ENCODE results near the gene EXOC4.
A peak's percentile ranks its signal among the peaks of the same experiment; 100 is the strongest.

EXOC4 gene

DNA sequence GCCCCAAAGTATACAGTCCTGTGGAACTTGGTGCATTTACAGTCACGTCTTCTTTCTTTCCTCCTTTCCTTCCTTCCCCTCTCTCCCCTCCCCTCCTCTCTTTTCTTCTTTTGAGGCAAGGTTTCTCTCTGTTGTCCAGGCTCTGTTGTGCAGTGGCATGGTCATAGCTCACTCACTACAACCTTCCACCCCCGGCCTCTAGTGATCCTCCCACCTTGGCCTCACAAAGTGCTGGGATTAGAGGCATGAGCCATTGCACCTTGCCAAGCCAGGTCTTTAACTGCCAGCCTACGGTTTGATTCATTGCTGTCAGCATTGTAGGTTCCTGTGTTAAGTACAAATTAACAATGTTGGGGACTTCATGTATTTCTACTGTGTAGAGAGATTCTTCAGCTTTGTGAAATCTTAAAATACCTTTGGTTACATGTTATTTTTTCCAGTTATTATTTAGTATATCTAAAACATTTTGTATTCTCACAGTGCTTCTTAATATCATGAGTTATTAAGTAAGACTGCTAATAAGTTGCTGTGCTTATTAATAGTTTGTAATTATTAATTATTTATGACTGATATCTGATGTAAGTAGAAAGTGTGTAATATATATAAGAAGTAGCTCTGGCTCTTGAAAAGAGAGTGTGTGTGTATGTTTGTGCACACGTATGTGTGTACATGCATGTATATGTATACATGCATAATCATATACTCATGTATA lies 320.8 kb downstream of the EXOC4 start:
- no peak for DNase-seq (ENCODE audit: low spot score)

DNA sequence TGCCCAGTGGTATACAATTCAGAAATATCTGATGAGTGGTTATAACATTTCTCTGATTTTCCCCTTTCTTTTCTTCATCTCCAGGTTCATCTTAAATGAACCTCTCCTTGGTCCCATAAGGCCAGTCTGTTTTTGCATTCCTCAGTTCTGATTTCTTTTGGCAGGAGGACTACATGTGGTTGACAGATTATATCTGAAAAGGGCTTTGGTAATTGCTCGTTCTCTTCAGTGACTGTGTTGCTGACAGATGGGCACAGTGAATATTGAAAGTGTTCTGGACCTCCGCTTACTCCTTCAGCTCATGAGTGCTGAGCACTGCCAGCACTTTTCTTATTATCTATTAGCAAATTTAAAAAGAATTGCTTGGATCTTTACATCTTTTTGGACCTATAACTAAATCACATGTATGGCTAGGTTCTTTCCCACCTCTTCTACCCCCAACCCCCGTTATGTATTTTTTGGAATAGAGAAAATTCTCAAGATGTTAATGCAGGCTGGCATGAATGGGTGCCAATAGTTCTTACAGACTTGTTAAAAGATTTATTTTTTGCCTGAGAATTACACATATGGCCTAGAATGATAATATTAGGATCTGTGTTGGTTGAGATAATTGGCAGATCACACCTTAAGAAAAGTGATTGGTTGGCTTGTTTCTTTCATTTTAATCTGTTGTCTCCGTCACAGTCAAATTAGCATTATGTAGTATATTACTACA lies 323.0 kb downstream of the EXOC4 start:
- DNase-seq (ENCODE audit: low spot score) = peak; percentile 25

DNA sequence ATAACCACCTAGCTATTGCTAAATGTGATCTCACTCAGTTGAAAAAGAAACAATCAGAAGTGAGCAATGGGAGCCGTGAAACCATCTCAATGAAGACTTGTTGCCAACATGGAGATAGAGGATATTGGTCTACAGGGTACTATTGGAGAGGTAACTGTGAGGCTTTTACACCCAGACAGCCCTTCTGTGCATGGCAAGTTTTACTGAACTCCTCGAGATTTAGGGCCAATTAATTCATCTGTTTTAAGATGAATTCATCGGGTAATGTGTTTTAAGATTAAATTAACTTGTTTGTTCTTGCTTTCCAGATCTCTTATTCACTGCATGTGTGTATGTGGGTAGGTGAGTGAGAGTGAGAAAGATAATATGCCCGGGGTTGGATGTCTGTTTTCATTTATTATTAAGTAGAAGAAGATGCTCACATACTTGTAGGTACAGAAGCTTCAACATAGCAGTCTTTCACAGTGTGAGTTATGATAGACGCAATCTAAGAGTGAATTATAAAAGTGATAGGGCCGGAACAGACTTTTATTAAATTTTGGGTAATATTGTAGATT lies 323.8 kb downstream of the EXOC4 start:
- no peak for DNase-seq (ENCODE audit: low spot score)

DNA sequence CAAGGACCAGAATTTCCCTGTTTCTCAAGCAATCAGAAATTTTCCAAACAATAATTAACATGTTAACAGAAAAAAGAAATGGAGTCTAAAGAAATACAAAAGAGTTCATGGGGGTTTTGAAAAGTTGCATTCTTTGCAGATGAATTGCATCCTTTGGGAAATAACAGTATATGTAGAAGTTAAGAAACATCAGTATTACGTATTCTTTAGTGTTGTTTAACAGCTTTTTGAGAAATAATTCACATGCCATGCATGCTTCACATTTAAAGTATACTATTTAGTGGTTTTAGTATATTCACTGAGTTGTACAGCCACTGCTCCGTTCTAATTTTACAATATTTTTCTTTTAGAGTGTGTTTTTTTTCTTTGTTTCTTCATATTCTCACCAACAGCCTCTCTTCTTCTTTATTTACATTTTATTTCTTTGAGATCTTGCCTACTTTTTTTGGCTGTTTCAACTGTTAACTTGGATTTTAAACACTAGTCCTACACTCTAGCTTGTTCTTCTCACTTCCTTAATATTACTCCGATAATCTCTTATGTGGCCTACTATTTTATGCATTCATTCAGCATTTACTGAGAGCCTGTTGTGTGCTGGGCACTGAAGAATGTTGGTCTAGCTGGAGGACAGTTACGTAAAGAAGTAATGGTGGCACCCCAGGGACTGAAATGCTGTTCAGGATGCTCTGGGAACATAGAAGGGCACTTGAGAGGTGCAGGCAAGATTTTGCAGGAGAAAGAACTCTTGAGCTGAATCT lies 330.1 kb downstream of the EXOC4 start:
- no peak for DNase-seq (ENCODE audit: low spot score)

DNA sequence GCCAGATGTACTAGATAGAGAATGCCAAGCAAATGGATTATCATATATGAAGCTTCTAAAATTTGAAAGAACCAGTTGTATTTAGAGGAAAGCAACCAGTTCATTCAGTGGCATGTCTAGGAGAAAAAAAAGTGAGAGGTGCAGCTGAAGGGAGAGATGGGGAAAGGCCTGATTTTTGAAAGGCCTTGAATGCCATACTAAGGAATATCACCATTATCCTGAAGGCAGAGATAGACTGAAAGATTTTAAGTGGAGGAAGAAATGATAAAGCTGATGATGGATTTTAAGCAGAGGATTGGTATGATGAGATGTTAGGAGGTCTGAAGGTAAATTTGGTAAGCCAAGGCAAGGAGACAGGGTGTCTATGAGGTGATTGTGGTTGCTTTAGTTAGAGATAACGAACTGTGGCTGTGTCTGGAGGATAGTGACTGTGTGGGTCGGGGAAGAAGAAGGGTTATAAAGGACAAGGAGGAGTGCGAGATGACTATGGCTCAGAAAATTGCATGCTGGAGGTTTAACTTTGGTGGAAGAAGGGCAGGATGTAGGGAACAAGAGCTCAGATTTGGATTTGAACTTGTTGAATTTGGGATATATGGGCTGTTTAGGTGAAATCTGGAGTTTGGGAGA lies 330.8 kb downstream of the EXOC4 start:
- no peak for DNase-seq (ENCODE audit: low spot score)

DNA sequence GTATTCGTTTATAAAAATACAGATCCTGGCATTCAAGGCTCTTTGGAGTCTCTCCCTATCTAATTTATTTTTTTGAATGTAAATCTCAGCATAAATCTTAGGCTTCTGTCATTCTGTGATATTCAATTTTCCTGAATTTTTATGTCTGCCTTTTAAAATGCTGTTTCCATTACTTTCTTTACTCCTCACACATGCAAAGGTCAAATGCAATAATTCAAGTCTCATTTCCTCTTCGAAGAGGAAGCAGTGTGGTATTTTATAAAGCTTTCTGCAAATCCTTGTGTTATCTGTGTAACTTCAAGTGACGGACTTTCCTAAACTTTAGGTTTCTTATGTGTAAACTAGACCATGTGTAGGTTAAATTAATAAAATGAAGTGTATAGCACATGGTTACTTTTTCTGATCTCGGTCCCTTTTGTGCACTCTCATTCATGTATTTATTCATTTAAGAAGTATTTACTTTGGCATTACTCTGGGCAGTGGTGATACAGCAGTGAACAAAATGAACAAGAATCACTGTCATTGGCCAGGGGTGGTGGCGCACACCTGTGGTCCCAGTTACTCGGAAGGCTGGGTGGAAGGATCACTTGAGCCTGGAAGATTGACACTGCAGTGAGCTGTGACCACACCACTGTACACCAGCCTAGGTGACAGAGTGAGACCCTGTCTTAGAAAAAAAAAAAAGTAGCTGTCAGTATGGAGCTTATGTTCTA lies 332.2 kb downstream of the EXOC4 start:
- DNase-seq (ENCODE audit: low spot score) = no peak

DNA sequence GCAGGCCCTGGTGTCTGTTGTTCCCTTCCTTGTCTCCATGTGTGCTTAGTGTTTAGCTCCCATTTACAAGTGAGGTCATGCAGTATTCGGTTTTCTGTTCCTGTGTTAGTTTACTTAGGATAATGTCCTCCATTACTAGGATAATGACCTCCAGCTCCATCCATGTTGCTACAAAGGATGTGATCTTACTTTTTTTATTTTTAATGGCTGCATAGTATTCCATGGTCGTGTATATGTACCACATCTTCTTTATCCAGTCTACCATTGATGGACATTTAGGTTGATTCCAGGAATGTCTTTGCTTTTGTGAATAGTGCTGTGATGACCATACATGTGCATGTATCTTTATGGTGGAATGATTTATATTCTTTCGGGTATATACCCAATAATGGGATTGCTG lies 333.4 kb downstream of the EXOC4 start:
- DNase-seq (ENCODE audit: low spot score) = no peak

DNA sequence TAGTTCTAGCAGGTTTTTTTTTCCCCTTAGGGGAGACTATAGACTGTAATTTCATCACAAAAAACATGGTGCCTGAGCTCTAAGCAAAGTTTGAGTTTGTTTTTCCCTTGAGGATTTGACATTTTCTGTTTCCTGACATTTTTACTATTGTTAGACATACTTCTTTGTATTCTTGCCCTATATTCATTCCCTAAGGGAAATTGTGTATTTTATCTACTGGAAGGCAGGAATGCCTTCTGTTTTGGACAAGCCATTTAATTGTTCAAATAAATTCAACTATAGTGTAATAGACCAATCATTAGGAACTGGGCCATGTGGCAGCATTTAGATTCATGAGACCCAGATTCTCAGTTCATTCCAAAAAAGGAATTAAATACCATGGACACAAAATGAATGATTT lies 335.0 kb downstream of the EXOC4 start:
- DNase-seq (ENCODE audit: low spot score) = no peak

DNA sequence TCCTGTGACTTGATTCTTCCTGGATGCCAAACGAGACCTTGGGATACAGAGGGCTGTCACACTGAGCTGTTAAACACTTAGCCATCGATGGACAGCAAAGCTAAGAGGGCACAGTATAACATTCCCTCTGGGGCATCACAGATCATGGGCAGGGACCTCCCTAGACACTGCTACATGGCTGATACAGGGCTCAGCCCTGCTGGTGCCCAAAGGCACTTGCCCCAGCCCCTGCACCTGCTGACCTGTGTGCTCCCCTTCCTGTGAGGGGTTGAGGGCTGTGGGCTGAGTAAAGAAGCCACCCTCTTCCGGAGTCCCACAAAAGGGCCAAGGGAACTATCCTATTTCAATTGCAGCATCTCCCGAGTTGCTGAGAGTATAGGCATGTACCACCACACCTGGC lies 337.9 kb downstream of the EXOC4 start:
- no peak for DNase-seq (ENCODE audit: low spot score)

DNA sequence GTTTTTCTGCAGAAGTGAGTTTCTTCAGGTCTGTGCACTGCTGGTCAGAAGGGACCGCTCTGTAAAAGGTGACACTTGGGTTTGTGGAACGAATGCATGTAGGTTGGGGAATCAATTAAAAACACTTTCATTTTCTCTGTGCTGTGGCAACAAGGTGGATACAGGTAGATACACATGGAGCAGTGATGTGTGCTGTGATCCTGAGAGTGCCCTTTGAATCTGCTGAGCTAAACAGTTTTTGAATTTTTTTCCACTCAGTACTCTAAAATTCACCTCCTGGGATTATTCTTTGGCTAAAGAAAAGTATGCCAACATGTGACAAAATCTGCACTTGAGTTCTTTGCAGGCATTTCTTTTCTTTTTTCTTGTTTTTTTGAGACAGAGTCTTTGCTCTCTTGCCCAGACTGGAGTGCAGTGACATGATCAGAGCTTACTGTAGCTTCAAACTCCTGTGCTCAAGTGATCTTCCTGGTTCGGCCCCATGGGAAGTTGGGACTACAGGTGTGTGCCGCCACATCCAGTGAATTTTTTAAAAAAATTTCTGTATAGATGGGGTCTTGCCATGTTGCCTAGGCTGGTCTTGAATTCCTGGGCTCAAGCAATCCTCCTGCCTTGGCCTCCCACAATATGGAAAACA lies 338.9 kb downstream of the EXOC4 start:
- no peak for DNase-seq (ENCODE audit: low spot score)

DNA sequence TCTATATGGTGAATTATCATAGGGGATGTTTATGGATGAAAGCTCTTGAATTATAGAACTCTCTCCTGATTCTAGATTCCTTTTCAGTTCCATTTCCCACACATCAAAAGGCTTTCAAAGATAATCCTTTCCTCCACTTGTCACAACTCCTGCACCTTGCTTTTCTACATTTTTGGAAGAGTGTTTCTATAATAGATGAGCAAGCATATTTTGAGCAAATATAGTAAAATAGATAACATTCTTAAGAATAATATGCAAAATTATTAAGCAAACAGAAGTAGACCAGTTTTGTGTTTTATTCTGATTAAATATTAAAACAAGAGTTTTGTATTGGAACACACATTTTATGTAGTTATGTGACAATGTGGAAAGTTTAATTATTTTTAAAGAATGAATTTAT lies 340.7 kb downstream of the EXOC4 start:
- DNase-seq (ENCODE audit: low spot score) = no peak

DNA sequence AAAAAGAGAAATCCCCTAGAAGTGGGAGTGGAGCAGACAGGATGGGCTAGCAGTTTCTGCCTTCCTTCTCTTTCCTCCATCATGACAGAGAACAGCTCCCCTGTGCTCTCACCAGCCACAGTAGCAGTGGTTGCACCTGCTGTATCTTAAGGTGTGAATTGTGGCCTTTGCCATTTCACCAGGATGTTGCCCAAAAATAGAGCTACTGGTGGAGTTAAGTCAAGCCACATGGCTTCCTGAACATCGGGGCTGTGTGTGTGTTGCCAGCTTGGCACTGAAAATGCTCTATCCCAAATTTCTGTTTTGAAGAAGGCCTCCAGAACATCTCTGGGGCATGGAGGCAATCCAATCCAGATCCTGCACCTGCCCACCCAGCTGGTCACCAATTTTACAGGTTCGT lies 348.7 kb downstream of the EXOC4 start:
- no peak for DNase-seq (ENCODE audit: low spot score)

DNA sequence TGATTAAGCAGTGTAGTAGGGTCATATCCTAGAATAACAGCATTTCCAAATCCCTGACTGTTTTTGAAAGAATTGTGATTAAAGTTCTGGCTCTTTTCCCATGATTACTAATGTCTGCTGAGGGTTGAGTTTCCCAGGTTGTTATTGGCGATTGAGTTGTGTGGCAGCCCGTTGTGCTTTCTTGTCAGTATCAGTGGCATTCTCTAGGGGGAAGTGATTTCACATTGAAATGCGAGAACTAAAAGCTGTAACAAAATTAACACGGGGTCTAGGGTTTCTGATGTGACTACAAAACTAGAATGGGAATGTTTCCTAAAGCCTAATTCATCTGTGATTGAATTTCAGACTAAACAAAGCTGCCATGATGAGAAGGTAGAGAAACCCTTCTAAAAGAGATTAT lies 349.4 kb downstream of the EXOC4 start:
- peak; percentile 16 for DNase-seq (ENCODE audit: low spot score)

DNA sequence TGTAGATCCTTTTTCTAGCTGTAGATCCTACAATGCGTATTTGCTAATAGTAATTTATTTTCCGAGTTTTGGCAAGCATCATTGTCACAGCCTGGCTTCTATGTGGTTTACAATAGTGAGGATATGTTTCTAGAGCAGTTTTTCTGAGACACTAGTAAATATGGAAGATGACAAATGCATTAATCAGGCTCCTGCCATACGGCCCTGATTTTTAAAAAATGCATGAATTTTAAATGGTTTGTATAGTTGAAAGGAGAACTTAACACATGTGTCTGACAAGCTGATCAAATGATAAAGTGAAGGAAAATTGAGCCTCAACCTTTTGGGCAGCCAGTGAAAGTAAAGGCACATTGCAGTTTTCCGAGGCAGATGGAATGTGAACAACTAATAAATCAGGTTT lies 354.1 kb downstream of the EXOC4 start:
- peak; percentile 5 for DNase-seq (ENCODE audit: low spot score)

DNA sequence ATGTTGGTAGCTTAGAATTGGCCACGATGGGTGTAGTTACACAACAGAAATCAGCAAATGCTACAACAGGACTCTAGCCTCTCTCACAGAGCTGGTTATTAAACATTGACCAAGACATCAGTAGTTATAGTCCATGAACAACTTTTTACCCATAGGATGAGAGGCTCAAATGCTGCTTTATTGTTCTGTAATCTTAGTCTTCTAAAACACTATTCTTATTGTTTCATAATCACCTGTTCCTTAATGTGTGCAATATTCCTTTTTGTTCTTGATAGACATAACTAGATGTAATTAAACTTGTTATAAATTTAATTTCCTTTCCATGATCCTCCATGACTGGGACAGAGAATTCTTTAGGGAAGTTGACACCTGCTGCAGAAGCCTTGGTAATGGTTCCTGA lies 356.9 kb downstream of the EXOC4 start:
- no peak for DNase-seq (ENCODE audit: low spot score)

DNA sequence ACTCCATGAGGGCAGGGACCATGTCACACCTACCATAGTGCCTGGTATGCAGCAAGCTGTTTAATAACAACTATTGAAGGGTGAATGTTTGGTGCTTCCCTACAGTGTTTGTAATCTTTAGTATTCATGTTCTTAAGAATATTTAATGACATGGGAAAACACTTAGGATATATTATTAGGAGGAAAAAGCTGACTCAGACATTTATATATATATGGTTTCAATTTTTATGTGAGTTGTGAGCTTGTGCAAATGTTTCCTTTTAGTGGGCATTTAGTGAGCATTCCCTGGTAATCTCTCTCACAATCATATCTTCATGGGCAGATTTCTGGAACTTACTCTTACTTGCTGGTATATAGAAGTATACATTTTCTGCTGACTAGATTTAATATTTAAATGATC lies 359.1 kb downstream of the EXOC4 start:
- DNase-seq (ENCODE audit: low spot score) = no peak

DNA sequence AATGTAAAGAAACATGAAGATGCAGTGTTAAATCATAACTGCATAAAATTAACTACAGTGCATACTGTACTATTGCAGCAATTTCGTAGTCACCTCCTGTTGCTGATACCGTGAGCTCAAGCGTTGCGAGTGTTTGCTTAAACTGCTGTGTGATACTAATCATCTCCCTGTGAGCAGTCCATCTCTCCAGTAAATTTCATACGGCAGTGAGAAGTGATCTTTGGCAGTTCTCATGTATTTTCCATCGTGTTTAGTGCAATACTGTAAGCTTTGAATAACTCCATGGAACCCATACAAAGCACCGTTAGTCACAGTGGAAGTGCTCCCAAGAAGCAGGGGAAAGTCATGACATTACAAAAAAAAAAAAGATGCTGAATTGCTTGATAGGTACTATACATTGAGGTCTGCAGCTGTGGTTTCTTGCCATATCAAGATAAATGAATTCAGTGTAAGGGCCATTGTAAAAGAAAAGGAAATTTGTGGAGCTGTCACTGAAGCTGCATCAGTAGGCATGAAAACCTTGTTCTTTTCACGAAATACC lies 360.4 kb downstream of the EXOC4 start:
- no peak for DNase-seq (ENCODE audit: low spot score)

DNA sequence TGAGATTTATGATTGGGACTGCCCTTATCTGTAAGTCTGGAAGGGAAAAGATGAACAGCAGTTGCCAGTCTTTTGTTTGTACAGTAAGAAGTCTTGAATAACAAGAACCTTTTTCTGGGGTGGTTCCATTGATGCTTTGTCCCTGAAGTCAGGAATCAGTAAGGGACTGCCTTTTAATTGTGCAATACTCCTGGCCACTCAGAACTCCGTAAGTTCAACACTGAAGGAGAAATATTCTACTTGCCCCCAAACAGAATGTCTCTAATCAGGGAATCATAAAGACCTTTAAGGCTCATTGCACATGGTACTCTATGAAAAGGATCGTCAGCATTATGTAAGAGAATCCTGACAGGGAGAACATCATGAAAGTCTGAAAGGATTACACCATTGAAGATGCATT lies 361.4 kb downstream of the EXOC4 start:
- no peak for DNase-seq (ENCODE audit: low spot score)

DNA sequence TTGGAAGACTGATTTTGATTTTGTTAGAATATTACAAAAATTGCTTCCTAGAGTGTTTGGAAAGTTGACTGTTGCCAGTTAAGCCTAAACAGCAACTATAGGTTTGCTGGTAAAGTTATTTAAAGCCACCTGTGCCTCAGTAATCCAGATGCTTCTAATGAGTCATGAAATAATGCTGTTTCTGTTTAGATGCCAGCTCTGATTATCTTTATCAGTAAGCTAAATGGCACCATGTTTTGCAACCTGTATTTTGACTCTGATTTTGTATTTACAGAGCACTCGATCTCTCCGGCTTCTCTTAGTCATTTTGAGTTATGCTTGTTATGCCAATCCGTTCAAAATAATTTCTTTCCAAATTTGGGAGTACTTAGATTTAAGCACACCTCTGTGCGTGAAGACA lies 366.1 kb downstream of the EXOC4 start:
- DNase-seq (ENCODE audit: low spot score) = no peak

DNA sequence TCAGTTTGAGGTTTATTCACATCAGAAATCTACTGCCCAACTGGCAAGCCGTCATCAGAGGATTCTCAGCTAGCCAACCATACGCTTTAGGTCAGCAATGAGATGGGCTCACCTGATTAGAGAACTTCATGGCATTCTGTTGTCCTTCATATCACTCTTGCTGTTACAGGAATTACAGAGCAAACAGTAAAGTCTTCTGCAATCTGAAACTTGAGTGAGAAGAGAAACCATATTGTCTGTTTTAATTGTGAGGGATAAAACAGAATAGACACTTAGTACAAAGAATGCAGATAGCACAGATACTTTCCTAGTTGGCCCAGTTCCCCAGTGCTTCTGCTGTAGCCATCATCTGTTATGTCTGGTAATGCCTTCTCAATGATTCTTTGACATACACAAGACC lies 366.6 kb downstream of the EXOC4 start:
- no peak for DNase-seq (ENCODE audit: low spot score)

DNA sequence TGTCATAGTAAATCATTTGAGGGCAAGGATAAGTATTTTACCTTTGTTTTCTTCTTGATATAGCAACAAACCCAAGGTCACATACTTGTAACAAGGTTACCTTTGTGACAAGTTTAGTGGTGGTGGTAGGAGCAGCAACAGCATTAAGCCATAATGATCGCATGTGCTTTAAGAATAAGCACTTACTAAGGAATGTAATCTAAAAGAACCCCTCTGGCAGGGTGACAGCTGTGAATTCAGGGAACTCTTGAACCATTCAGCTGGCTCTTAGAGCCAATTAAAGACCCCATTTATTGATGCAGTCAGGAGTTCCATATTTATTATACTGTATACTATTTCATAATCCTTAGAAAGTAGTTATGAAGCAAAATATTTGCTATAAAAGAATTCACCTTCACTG lies 370.8 kb downstream of the EXOC4 start:
- DNase-seq (ENCODE audit: low spot score) = no peak

Data from Ammon's horn (tissue), 1 donor.